Esophagus mucosa (tissue), 1 donor: ENCODE results near the gene FOXP2. TPM values are rescaled to one million over a fixed set of nuclear protein-coding genes. Genes with fewer than 3 reads are reported as not detected.

Experiments
- ATAC-seq: fragments of 200-7000 bp; cut with Tn5 transposase; one replicate; pipeline ENCODE4 v1.9.1; 2020
- total RNA-seq: library from RNA; stranded (reverse); gene quantifications from one replicate; pipeline ENCODE4 v1.2.4, GENCODE V29; 2023
- donor health status: DM: yes; HTN: yes; CAD: no.

Gene FOXP2
- total RNA-seq, 1 donor from 2014 or later, result 5.0 TPM

- ATAC-seq, result no peak
Measured at GRCh38 chr7:114659409-114660125, 245.0 kb downstream of the FOXP2 start.

- no peak for ATAC-seq
Measured at GRCh38 chr7:114660126-114660486, 245.5 kb downstream of the FOXP2 start.

GRCh38 chr7:114660753-114661152 is 246.1 kb downstream of the FOXP2 start:
- no peak for ATAC-seq

- ATAC-seq, result no peak
Measured at GRCh38 chr7:114662002-114662677, 247.5 kb downstream of the FOXP2 start.

- peak; percentile 29 for ATAC-seq
Measured at GRCh38 chr7:114663502-114663901, 248.9 kb downstream of the FOXP2 start.

GRCh38 chr7:114670676-114671075 is 256.1 kb downstream of the FOXP2 start:
- no peak for ATAC-seq

GRCh38 chr7:114671563-114672123 is 257.0 kb downstream of the FOXP2 start:
- ATAC-seq, result no peak

- no peak for ATAC-seq
Measured at GRCh38 chr7:114678116-114678515, 263.5 kb downstream of the FOXP2 start.

- ATAC-seq, result no peak
Measured at GRCh38 chr7:114687238-114687637, 272.6 kb downstream of the FOXP2 start.

- no peak for ATAC-seq
Measured at GRCh38 chr7:114688443-114689055, 273.9 kb downstream of the FOXP2 start.

- no peak for ATAC-seq
Measured at GRCh38 chr7:114689406-114689805, 274.8 kb downstream of the FOXP2 start.

- ATAC-seq, result no peak
Measured at GRCh38 chr7:114691605-114692004, 277.0 kb downstream of the FOXP2 start.

- no peak for ATAC-seq
Measured at GRCh38 chr7:114695182-114695581, 280.6 kb downstream of the FOXP2 start.

GRCh38 chr7:114700247-114700928 is 285.8 kb downstream of the FOXP2 start:
- ATAC-seq, result no peak

- no peak for ATAC-seq
Measured at GRCh38 chr7:114703677-114704076, 289.1 kb downstream of the FOXP2 start.

GRCh38 chr7:114708646-114709045 is 294.0 kb downstream of the FOXP2 start:
- no peak for ATAC-seq

GRCh38 chr7:114710499-114710898 is 295.9 kb downstream of the FOXP2 start:
- ATAC-seq, result no peak

GRCh38 chr7:114711241-114711640 is 296.6 kb downstream of the FOXP2 start:
- no peak for ATAC-seq

- no peak for ATAC-seq
Measured at GRCh38 chr7:114715907-114716306, 301.3 kb downstream of the FOXP2 start.

- no peak for ATAC-seq
Measured at GRCh38 chr7:114718861-114719260, 304.2 kb downstream of the FOXP2 start.

- ATAC-seq, result no peak
Measured at GRCh38 chr7:114720725-114721124, 306.1 kb downstream of the FOXP2 start.

GRCh38 chr7:114722562-114722961 is 307.9 kb downstream of the FOXP2 start:
- no peak for ATAC-seq

- no peak for ATAC-seq
Measured at GRCh38 chr7:114723308-114723707, 308.7 kb downstream of the FOXP2 start.
